HG03565 (cell line): Measurements from ENCODE around the gene CIAO3.
A peak's percentile ranks its signal among the peaks of the same experiment; 100 is the strongest.
"Not testable (repeated sequence)": the region's sequence is repeated elsewhere in the genome, so short reads cannot be mapped to it uniquely, and the experiment has no call there.

Experiments
- ATAC-seq: cut with Tn5 transposase; IDR thresholded peaks from one replicate; pipeline ENCODE4 v1.9.1; 2021; ENCODE audit warnings: mild to moderate bottlenecking, moderate library complexity; ENCODE audit not compliant: unreplicated experiment

CIAO3 gene

DNA sequence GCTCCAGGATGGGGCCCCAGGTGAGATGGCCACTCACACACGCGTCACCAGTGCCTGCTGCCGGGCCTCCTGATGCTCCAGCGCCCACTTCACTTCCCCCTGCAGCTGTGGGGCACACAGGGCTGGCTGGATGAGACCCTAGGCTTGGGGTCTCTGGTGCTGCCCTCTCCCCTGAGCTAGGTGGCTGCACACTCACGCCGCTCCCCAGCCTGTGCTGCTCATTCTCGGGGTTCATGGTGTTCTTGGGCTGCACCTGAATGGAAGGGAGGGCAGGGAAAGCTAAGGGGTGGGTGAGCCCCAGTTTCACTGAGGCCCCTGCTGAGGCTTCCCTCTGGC, 15.8 kb downstream of the CIAO3 start:
- no peak for ATAC-seq

DNA sequence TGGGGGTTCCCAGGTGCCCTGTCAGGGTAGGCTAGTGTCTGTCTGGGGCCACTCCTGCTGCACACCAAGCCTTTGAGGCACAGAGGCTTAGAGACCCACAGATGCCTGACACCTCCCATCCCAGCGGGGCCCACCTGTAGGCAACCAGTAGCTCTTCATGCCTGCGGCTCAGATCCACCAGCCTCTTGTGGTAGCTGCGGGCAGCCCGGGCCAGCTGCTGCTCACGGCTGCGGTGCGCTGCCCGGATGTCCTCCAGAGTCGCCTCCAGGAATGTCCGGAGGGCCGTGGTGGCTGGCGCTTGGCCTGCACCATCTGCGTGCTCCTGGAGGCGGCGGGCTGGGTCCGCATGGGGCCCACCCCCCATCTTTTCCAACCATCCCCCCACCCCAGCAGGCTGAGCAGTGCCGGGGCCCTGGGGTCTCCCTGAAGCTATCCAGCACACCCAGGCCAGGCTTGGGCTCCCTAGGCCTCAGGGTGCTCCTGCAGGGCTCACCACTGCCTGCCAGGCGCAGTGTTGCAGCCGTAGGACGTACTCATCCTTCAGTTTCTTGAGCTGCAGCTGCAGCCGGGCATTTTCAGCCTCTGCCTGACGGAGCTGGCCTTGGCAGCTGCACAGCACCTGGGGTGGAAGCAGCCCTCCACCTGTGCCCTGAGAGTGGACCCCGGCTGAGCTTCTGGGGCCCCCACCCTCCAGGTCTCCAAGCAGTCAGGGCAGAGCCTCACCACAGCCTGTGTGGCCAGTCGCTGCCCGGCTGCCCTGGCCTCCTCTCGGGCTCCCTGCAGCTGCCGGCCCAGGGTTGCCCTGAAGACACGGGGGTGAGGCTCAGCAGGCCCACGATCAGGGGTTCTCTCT, 16.4 kb downstream of the CIAO3 start:
- no peak for ATAC-seq

DNA sequence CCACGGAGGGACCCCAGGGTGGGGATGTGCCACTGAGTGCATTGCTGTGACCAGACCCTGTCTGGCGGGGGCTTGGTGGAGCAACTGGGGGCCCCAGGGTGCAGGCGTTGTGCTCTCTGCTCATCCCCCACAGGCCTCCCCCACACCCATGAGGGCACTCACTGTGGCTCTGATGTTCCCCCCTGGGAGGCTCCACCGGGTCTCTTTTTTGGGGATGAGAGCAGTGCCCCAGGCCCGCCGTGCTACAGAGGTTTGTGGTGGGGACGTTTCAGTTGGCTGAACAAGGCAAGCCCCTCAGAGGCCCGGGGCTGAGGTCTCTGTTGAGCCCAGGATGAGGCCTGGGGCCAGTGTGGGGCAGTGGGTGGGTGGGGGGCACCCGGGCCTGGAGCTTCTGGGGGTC, 17.1 kb downstream of the CIAO3 start:
- ATAC-seq: no peak

DNA sequence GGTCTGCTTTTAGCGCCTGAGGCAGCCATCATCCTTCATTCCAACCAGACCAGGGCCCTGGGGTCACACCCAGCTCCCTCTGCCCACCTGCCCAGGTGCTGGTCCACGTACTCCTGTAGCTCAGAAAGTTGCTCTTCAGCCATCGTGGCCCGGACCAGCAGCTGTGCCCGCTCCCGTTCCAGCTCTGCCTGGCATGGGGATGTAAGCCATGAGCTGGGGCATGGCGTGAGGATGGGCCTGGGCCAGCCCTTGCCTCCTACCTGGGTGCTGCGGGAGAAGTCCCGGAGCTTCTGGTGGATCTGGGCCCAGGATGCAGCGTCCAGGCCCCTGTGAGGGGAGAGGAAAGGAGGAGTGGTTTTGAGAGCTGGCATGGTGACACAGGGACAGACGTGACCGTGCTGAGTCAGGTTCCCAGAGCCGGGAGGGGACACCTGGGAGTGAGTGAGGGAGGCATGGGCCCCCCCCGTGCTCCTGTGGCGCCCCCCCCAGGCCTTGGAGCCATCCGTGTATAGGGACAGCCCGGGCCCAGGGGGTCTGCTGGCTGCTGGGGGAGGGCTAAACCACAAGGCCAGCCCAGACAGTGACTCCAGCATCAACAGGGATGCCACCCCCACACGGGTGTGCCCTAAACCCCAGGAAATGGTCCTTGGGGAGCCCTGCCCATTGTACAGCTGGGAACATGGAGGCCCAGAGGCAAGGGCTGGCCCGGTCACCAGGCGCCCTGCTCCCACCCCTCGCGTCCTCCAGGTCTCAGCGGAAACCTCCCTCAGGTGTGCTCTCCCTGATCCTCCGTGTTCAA, 17.8 kb downstream of the CIAO3 start:
- no peak for ATAC-seq

DNA sequence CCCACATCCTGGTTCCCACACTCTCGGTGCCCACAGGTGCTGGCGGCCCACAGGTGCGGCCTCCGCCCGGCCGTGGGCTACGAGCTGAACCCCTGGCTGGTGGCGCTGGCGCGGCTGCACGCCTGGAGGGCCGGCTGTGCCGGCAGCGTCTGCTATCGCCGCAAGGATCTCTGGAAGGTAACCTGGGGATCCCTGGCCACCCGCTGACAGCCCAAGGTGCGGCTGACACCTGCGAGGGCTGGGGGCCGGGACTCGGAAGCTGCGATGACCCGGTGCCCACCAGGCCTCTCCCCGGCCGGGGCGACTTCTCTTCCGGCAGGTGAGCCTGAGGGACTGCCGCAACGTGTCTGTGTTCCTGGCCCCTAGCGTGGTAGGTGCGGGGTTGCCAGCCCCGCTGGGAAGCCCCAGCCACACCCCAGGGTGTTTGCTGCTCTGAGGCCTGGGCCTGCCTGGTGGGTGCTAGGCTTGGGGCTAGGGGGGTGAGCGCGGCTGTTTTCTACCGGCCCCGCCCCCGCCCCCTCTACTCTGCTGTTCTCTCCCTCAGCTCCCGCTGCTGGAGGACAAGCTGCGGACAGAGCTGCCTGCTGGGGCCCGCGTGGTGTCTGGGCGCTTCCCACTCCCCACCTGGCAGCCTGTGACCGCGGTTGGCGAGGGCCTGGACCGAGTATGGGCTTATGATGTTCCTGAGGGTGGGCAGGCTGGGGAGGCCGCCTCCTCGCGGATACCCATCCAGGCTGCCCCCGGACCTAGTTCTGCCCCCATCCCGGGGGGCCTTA, 18.8 kb downstream of the CIAO3 start:
- no peak for ATAC-seq

DNA sequence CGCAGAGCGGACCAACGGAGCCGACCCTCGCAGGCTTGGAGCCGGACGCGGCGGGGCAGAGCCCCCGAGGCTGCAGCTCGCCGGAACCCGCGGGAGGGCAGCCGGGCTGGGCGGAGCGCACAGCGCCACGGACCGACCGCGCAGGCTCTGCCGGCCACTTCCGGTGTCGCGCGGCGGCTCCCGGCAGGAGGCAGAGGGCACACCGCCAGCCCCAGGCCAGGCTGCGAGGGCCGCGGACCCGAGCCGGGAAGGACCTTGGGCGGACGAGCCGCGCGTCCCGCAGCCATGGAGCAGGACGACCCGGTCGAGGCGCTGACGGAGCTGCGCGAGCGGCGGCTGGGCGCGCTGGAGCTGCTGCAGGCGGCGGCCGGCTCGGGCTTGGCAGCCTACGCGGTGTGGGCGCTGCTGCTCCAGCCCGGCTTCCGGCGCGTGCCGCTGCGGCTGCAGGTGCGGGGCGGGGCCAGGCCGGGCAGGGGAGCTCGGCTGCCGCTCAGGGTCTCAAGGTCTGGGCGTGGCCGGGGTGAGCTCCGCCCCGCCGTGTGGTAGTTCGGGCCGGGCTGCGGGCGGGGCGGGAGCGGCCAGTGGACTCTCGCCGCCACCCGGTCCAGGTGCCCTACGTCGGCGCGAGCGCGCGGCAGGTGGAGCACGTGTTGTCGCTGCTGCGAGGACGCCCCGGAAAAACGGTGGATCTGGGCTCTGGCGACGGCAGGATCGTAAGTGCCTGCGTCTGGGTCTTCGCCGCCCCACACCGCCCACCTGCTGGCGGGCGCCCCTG, 19.6 kb downstream of the CIAO3 start, which contains the start of gene ANTKMT:
Gene ANTKMT, plus strand, starts transcription at position 157 of the 775 bp plus-strand sequence. Its CDS starts 129 bp downstream, at position 286.
- peak; percentile 56 for ATAC-seq

DNA sequence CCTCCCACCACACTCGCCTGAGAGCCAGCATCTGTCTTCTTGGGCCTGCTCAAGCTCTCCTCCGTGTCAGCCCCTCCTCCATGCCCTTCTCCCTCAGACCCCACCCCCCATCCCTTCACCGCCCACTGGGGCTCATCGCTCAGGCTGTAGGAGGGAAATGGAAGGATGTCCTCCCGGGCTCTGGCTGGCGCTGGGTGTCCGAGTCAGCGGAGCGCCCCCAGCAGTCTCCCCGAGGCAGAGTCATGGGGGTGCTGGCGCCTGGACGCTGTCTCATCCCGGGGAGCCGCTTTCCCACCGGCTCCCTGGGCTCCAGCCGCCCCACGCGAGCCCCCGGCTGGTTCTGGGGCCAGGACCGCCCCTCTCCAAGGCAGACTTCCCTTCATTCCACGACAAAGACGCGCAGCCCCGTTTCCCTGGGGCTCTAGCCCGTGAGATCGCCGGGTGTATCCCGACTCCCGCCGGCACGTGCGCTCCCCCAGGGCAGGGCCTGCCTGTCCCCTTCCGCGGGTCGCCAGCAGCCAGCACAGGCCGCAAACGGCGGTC, 20.3 kb downstream of the CIAO3 start:
- peak; percentile 3 for ATAC-seq

DNA sequence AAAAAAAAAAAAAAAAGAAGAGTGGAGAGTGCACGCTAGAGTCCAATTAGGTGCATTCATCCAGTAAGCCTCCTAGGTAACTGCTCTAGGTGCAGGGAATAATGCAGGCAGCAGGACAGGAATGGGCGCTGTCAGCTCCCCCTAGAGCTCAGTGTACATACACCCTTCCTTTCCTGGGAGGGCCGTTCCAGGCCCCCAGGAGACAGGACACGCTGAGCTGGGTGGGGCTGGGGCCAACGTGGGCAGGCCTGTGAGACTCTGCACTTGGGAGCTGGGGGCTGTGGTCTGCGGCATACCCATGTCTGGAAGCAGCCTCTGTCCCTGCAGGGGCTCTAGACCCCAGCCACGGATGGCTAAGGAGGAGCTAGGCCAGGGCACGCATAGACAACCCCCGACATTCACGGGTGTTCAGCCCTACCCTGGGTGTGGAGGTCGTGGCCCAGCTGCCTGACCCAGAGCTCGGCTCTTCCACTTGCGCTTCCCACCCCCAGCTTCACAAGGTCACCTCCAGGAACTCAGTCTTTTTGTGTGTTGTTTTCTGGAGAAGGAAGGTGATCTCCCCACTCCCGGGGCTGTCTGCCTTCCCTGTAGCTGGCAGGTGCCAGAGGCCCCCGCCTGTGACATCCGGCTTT, 20.9 kb downstream of the CIAO3 start:
- no peak for ATAC-seq

DNA sequence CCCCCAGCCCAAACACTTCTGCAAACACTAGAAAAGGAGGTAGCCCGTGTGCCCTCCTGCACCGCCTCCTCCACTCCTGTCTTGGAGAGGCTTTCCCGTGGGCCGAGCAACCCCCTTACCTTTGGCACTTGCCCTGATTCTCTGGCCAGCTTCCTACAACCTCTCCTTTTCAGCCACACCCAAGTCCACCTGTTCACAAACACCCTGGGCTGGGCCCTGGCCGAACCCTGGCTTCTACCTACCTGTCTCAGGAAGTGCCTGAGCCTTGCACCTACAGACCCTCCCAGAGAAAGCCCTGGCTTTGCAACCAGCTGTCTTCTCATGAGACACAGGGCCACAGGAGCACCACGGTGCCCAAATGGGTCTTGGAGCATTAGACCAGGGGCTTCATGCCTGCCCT, 21.9 kb downstream of the CIAO3 start:
- no peak for ATAC-seq

DNA sequence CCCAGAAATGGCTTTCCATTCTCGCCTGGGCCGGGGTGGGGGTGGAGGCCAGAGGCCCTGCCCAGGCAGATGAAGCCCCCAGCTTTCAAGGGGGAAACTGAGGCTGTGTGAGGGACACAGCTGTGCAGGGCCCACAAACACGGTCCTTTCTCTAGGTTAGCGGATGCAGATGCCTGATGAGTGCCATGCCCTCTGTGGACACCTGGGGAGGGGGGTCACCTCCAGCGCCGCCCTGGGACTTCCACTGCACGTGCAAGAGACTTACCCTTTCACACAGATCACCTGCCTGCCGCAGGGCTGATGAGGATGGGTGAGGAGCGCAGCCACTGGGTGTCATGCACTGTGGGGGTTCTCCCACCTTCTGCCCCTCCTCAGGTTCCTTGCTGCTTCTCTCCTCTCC, 22.4 kb downstream of the CIAO3 start:
- no peak for ATAC-seq

DNA sequence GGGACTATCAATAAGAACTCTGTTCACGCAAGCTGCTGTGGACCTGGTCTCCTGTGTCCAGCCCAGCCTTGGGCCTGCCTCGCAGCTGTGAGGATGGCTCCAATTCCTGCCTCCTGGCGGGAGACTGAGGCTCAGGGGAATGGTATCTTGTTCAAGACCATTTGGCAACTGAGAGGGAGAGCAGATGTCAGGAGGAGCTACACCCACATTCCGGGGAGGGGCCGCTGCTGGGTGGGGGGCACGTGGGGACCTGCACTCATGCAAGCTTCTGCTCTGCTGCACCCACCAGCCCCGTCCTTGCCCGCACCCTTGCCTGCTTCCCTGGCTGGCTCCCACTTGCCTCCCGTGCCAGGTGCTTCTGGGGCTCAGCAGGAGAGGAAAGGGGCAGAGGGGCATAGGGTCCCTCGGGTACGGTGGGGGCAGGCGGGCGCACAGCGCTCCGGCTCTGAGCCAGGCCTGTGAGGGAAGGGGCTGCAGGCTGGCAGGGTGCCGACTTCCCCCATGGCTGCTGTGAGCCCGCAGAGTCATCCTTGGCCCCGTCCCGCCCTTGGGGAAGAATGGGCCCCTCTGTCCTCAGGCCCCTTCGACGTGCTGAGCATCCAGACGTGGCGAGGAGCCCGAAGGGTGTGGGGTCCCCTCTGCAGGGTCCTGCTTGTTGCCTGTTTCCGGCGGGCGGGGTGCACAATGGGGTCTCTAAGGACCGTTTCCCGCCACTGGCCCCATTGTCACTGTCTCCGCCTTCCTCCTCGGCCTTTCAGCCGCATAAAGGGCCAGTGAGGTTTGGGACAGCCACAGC, 23.1 kb downstream of the CIAO3 start:
- no peak for ATAC-seq

DNA sequence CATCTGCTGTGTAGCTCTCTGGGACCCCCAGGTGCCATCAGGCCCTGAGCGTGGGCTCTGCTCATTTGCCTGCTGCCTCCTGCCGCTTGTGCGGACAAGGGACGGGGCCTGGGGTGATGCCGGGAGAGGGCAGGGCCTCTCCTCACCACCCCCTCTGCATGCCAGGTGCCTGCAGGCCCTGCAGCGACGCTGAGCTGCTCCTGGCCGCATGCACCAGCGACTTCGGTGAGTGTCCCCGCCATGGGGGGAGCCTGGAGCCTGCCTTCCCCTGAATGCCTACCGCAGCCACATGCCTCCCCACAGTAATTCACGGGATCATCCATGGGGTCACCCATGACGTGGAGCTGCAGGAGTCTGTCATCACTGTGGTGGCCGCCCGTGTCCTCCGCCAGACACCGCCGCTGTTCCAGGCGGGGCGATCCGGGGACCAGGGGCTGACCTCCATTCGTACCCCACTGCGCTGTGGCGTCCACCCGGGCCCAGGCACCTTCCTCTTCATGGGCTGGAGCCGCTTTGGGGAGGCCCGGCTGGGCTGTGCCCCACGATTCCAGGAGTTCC, 23.9 kb downstream of the CIAO3 start:
- ATAC-seq: no peak

DNA sequence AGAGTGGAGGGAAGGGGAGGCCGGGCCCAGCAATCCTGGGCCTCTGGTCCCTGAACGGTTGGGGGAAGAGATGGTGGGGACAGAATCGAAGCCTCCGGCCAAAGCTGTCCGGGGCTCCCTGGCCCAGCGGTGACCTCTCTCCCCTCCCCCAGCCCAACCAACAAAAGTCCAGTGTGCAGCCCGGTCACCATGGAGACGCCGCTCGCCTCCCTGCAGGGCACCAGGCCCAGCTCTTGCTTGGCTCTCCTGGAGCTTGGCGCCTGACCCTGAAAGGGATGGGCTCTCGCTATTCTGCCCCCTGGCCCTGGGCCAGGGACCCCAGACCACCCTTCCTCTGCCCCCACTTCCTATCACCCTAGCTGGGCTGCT, 24.6 kb downstream of the CIAO3 start:
- ATAC-seq: no peak

DNA sequence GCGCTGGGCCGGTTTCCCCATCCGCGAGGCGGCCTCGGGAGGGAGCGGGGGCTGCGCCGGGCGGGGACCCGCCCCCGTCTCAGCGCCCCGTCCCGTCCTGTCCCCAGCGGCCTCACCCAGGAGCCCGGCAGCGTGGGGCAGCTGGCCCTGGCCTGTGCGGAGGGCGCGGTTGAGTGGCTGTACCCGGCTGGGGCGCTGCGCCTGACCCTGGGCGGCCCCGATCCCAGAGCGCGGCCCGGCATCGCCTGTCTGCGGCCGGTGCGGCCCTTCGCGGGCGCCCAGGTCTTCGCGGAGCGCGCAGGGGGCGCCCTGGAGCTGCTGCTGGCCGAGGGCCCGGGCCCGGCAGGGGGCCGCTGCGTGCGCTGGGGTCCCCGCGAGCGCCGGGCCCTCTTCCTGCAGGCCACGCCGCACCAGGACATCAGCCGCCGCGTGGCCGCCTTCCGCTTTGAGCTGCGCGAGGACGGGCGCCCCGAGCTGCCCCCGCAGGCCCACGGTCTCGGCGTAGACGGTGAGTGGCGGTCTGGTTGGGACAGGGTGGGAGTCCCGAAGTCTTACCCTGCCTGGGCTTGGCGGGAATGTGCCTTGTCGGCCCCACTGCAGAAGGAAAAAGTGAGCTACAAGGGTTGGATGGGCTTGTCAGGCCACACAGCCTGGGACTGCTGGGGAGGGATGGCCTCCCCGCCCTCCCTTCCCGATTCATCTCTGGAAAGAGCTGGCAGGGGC, 25.2 kb downstream of the CIAO3 start:
- no peak for ATAC-seq

DNA sequence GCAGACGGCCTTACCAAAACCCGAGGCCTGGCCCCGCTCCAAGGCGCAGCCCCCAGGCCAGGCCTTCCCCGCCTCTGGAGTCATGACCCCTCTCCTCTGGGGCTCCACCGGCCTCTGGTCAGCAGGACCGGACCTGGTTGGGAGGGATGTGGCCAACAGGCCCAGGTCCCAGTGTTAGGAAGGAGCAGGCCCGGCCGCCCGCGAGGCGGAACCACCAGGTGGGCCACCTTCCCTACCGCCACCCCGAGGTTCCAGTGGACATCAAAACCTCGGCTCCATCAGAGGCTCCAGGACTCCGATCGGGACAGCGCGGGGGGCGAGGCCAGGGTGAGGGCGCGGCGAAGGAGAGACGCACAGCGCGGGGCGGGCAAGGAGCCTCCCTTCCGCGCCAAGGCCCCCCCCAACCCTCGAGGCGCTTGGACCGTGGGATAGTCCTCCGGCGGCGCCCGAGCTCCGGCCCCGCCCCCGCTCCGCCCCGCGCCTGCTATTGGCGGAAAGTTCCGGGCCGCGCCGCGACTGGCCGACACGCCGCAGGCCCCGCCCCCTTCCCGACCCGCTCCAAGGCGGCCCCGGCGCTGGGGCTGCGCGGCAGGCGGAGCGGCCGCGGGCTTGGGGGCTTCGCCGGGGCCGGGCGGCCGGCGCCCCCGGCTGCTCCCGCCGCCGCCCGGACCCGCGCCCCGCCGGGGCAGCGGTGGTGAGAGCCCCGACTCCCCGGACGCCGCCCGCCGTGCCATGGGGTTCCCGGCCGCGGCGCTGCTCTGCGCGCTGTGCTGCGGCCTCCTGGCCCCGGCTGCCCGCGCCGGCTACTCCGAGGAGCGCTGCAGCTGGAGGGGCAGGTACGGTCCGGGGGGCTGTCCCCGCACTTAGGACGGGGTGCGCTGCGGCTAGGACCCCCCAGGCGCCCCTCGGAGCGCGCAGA, 26.0 kb downstream of the CIAO3 start, which contains the start of gene METRN:
Gene METRN, plus strand, starts transcription at position 561 of the 919 bp plus-strand sequence. Its CDS starts 172 bp downstream, at position 733.
- ATAC-seq: peak; percentile 61

DNA sequence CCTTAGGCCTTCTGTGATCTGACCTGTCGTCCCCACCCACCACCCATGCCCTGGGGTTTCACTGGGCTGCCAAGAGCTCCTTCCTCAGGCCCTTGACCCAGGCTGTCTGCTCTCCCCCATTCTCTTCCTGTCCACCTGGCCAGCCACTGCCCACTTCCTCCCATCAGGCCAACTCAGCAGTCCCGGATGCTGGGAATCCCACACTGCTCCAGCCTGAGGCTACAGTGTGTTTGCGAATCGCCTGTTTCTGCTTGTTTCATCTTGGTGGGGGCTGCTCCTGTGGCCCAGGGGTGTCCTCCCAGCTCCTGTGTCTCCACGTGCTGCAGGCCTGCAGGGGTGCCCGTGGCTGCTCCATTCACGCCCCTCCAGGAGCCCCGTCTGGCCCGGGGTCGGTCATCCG, 26.7 kb downstream of the CIAO3 start:
- ATAC-seq: no peak

DNA sequence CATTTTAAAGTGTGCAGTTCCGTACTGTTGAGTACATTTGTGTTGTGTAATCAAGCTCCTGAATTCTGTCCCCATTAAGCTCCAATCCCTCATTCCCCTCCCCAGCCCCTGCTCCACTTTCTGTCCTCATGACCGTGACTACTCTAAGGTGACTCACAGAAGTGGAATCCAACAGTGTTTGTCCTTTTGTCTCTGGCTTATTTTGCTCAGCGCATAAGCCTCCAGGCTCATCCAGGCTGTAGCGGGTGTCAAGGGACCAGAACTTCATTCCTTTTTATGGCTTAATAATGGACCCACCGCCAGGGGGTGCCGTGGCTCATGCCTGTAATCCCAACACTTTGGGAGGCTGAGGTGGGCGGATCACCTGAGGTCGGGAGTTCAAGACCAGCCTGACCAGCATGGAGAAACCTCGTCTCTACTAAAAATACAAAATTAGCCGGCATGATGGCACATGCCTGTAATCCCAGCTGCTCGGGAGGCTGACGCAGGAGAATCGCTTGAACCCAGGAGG, 28.0 kb downstream of the CIAO3 start:
- ATAC-seq: not testable (repeated sequence)
